GM19397 (cell line): ENCODE data around the gene ADCY1.
"Not testable (repeated sequence)": the region's sequence is repeated elsewhere in the genome, so short reads cannot be mapped to it uniquely, and the experiment has no call there.

Source experiments
- ATAC-seq: cut with Tn5 transposase; IDR thresholded peaks from one replicate; pipeline ENCODE4 v1.9.1; 2021; ENCODE audit warnings: mild to moderate bottlenecking, moderate library complexity; ENCODE audit not compliant: unreplicated experiment

Gene ADCY1

GRCh38 chr7:45573661-45574415 lies at the start of gene ADCY1:
ADCY1 (plus strand) TSS chr7:45574368; CDS start chr7:45574544, 176 bp downstream.
- ATAC-seq = no peak

- ATAC-seq = no peak
Observed at GRCh38 chr7:45524445-45524844, 49.7 kb upstream of the ADCY1 start.

DNA sequence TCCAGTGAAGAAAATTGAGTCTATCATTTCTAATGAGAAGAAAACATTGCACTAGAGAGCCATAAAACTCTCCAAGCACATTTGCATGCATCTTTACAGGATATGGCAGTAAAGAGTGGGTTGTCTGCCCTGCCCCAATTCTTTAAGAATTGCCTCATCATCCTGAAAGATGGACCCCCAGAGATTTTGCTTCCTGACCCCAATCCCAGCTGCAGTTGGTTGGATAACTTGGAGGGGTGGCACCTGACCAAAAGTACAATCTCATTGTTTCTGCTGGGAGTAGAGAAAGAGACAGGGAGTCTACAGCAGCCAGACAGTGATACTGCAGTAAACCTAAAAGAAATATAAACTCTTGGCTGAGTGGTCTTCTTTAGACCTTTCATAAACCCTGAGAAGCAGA lies 49.1 kb upstream of the ADCY1 start:
- no peak for ATAC-seq

GRCh38 chr7:45543473-45543872 lies 30.7 kb upstream of the ADCY1 start:
- ATAC-seq = no peak

DNA sequence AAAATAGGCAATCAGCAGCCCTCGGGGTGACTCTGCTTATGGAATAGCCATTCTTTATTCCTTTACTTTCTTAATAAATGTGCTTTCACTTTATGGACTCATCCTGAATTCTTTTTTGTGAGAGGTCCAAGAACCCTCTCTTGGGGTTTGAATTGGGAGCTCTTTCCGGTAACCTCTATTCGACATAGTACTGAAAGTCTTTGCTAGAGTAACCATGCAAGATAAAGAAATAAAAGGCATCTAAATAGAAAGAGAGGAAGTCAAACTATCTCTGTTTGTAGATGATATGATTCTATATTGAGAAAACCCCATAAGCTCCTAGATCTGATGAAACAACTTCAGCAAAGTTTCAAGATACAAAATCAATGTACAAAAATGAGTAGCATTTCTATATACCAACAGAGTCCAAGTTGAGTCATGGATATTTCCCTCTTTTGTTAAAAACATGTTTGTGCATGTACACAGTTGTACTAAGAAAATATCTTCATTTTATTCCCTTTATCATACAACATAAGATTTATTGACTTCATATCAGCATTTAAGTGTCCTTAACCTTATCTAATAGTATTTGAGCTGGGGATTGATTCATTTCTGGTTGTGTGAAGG lies 29.0 kb upstream of the ADCY1 start:
- not testable (repeated sequence) for ATAC-seq

DNA sequence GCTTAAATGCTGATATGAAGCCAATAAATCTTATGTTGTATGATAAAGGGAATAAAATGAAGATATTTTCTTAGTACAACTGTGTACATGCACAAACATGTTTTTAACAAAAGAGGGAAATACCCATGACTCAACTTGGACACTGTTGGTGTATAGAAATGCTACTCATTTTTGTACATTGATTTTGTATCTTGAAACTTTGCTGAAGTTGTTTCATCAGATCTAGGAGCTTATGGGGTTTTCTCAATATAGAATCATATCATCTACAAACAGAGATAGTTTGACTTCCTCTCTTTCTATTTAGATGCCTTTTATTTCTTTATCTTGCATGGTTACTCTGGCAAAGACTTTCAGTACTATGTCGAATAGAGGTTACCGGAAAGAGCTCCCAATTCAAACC lies 25.3 kb upstream of the ADCY1 start:
- ATAC-seq = not testable (repeated sequence)

- ATAC-seq = no peak
Observed at GRCh38 chr7:45563401-45563800, 10.8 kb upstream of the ADCY1 start.

- ATAC-seq = no peak
Observed at GRCh38 chr7:45563941-45564461, 10.2 kb upstream of the ADCY1 start.

DNA sequence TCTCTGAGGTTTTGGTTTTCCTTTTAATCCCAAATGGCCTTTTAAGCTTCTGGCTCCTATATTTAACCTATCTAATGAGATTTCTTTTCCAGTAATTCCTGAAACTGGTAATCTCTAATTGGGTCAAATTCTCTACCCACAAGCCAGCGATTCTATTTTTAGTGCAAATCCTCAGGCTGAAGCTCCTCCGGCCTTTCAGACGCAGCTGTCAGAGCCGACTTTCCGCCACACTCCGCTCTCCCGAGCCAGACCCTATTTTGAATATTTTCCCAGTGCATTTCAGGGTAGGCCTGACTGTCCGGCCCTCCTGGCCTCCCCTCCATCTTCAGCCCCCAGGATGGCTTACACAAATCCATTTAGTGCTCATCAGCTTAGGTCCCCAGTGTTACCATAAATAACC lies 9.7 kb upstream of the ADCY1 start:
- ATAC-seq = no peak

- no peak for ATAC-seq
Observed at GRCh38 chr7:45564886-45565455, 9.2 kb upstream of the ADCY1 start.

- no peak for ATAC-seq
Observed at GRCh38 chr7:45566386-45566785, 7.8 kb upstream of the ADCY1 start.

- ATAC-seq = no peak
Observed at GRCh38 chr7:45566961-45567360, 7.2 kb upstream of the ADCY1 start.

DNA sequence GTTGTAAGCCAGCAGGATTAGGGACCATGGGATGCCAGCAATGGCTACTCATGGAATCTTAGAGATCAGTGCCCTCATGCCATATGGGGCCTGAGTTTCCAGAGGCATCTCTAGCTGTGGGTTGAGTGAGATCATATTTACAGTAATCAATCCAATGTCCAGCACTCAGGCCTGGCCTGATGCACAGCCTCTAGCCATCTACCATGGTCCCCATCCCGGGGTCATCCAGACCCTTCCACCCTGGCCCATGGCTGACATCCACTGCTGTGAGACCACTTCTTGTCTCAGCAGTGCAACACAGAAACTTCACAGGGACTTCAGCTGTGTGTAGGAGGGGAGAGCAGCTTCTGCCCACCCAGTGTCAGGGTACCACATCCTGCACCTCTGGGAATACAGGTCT lies 6.5 kb upstream of the ADCY1 start:
- no peak for ATAC-seq

DNA sequence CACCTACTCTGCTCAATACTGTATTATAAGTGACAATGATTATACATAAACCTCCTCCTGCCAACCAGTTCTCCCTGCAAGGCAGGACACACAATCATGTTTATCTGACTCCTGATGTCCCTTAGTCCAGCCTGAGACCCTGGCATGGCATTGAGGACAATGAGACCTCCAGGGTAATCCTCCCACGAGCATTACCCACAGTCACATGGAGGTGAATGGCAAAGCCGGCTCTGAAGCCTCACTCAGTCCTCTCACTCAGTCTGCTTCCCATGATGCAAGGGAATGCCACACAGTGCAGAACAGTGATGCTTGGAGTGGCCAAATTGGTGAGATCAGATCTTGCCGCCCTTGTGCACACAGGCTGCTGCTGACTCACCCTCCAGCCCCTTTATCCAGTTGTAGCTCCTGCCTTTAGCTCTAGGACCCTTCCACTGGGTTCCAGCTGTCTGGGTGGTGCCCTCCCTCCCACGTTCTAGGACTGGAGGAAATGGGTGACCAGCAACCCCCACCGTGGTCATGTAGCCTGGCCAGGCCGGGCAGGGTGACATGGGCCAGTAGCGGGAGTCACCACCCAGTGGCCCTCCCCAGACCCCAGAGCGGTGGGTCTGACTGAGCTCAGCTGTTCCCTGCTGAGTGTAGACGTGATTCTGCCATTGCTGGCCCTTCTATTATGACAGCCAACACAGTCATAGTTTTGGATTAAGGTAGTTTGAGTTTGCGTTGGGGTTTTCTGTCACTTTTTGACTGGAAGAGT lies 5.5 kb upstream of the ADCY1 start:
- ATAC-seq = no peak

GRCh38 chr7:45569290-45569685 lies 4.9 kb upstream of the ADCY1 start:
- no peak for ATAC-seq

DNA sequence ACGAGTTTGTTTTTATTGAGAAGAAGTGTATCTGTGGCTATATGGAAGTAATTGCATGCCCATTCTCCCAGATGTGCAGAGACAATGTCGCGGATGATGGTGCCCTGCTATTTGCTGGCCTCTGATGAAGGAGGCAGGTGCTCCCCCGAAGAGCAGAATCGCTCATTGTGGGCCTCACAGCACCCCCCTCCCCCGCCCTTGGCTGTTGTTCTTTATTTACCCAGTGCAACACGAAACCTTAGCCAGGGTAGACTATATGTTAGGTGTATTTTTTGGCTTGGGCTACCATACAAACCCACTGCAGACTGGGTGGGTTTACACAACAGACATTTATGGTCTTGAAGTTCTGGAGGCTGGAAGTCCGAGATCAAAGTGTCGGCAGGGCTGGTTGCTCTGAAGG lies 3.4 kb upstream of the ADCY1 start:
- no peak for ATAC-seq

GRCh38 chr7:45573204-45573603 lies 964 bp upstream of the ADCY1 start:
- ATAC-seq = no peak

DNA sequence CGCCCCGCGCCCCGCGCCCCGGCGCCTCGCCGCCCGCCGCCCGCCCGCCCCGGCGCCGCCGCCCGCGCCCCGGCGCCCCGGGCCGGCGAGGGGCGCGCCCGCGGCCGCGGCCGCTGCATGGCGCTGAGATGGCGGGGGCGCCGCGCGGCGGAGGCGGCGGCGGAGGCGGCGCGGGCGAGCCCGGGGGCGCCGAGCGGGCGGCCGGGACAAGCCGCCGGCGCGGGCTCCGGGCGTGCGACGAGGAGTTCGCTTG lies 174 bp downstream of the ADCY1 start:
- no peak for ATAC-seq

GRCh38 chr7:45574669-45575500 lies 717 bp downstream of the ADCY1 start:
- no peak for ATAC-seq

DNA sequence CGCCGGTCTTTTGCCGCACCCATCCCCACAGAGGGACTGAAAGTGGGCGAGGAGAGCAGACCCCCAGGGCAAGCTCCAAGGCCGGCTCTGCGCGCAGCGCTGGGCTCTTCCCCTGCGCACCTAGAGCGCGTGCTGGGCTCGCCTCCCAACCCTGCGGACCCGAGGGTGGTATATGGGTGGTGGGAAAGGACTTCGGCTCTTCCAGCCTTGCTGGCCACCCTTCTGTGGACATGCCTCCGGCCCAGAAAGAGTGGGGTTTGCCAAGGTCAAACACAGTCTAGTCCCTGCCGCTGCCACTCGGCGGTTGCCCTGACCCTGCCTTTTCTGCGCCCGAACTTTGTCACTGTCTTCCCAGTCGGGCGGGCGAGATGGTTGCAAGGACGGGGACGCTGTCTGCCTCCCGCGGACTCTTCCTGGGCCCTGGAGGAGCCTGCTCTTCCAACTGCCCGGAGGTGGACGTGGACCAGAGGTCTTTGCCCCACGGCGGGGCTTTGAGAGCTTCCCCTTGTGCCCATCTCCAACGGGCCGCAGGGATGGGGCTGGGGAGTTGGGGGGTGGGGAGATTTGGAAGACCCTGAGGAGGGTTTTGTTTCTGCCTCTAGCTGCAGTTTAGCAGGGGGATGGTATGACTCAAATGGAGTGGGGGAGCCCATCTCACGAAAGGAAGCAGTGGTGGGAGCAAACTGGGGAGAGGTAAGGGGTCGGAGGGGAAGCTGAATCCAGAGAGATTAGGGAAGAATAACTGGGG lies 1.5 kb downstream of the ADCY1 start:
- ATAC-seq = no peak
